ENCODE results near the gene FAM209B. TPM values are rescaled to one million over a fixed set of nuclear protein-coding genes. Genes with fewer than 3 reads are reported as not detected.

Gene FAM209B
- total RNA-seq, 1 experiment from 2014 or later: not detected

DNA sequence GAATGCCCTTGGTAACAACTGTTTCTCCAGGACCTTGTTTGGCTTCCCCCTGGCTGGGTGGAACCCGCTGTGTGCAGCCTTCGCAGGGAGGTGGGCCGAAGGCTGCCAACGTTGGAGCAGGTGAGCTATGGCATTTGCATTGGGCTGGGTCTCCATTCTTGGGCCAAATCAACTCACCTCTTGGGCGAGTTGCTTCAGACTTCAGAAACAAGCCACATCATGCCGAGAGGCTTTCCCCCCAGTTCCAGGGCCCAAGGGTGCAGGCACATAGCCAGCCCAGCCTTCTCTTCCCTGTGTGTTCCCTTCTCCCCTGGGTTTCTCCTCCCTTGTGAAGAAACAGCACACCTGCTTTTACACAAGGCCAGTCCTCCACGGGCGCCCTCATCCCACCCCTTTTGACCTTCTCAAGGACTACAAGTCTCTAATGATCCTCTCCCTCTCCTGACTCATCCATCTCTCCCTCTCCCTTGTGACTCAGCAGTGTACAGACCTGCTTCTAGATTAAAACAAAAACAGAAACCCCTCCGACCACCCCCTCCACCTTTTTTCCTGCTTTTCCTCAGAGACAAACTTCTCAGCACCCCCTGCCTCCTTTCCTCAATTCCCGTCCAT is 41.6 kb downstream of the FAM209B start:
- Histone ChIP-seq H3K36me3 (no peaks in the 10 kb centered on the region), H3K9me3 (0 out of 2 replicates have a peak, but pooled peaks cover 4% of the 10 kb centered on the region), H3K27me3 (no peaks in the 10 kb centered on the region), H3K4me3 (no peak overlapping the region)
- DNase-seq: peak; percentile 8

DNA sequence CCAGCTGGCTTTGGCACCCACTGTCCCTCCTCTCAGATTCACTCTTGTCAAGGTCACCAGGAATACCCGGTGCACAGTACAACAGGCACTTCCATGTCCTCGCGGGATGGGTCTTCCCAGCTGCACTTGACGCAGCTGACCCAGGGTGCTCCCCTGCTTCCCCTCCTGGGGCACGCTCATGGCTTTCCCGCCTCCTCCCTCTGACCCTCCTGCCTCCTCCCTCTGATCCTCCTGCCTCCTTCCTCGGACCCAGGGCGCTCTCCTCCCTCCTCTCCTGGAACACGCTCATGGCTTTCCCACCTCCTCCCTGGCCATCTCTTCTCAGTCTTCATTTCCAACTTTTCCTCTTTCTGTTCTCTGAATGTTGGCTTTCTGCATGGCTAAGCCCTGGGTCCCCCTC is 42.1 kb downstream of the FAM209B start:
- no peaks in the 10 kb centered on the region for H3K36me3 ChIP-seq
- no peak overlapping the region for H3K4me3 ChIP-seq
- H3K27me3 ChIP-seq: no peaks in the 10 kb centered on the region
- DNase-seq: no peak
- H3K9me3 ChIP-seq: 0 out of 2 replicates have a peak, but pooled peaks cover 1% of the 10 kb centered on the region

DNA sequence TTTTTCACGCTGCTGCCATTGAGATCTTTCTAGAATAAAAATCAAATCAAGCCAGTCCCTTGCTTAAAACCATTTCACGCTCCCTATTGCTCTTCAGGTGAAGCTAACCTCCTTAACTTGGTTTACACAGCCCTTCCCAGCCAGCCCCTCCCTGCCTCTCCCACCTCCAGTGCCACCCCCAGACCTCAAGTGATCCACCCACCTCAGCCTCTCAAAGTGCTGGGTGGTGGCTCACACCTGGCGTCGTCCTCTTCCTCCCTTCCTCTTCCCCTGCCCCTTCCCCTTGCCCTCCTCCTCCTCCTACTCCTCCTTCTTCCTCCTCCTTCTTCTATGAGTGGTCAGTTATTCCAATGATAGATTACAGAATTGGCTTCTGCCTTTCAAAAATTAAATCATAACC is 42.9 kb downstream of the FAM209B start:
- DNase-seq: no peak
- Histone ChIP-seq H3K9me3 (0 out of 2 replicates have a peak, but pooled peaks cover 1% of the 10 kb centered on the region), H3K4me3 (no peak overlapping the region), H3K36me3 (no peaks in the 10 kb centered on the region), H3K27me3 (no peaks in the 10 kb centered on the region)

DNA sequence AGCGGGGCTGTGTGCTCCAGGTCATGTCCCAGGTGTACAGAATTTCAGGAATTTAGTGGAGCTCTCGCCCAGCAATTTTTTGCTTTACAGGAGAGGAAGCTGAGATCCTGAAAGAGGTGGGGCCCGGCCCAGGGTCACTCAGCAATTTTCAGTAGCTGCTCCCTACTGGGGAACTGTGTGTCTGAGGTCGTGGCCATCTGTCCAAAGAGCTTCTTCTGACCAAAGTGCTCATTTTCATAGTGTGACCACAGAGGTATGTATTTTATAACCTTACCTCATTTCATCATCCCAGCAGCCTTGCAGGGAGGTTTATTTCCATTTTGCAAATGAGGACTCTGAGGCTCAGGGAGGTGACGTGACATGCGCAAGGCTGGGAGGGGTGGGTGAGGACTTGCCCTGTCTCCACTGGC is 46.3 kb downstream of the FAM209B start:
- Histone ChIP-seq H3K4me3 (no peak overlapping the region), H3K36me3 (no peaks in the 10 kb centered on the region), H3K27me3 (no peaks in the 10 kb centered on the region), H3K9me3 (no peaks in the 10 kb centered on the region)
- DNase-seq: no peak

DNA sequence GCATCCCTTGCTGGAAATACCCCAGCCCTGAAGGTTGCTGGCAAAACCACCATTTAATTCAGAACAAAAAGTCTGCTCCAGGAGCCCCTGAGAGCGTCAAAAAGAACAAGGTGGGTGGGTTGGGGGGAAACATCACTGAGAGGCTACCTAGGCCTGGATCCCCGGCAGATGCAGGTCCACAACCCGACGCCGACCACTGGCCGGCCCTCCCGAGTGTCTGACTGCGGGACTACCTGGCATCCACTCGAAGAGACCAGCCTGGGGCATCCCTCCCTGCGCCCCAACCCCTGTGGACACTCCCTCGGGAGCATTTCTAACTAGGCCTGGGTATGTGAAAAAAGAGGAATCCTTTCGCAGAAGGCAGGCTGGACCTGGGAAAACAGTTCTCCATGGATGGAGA is 47.2 kb downstream of the FAM209B start:
- H3K36me3 ChIP-seq: no peaks in the 10 kb centered on the region
- no peak for DNase-seq
- H3K27me3 ChIP-seq: no peaks in the 10 kb centered on the region
- no peaks in the 10 kb centered on the region for H3K9me3 ChIP-seq
- no peak overlapping the region for H3K4me3 ChIP-seq

DNA sequence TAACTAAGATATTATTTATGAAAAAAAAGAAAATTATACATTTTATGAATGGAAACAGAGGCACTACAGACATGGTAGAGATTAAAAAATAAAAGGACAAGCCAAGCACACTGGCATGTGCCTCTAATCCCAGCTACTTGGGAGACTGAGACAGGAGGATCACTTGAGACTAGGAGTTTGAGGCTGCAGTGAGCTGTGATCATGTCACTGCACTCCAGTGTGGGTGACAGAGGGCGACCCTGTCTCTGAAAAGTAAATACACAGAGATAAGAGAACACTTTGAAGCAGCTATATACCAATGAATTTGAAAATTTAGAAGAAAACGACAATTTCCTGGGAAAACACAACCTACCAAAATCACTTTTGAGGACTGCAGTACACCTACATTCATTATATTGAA is 48.7 kb downstream of the FAM209B start:
- no peaks in the 10 kb centered on the region for H3K36me3 ChIP-seq
- DNase-seq: no peak
- no peaks in the 10 kb centered on the region for H3K27me3 ChIP-seq
- no peaks in the 10 kb centered on the region for H3K9me3 ChIP-seq
- H3K4me3 ChIP-seq: no peak overlapping the region

DNA sequence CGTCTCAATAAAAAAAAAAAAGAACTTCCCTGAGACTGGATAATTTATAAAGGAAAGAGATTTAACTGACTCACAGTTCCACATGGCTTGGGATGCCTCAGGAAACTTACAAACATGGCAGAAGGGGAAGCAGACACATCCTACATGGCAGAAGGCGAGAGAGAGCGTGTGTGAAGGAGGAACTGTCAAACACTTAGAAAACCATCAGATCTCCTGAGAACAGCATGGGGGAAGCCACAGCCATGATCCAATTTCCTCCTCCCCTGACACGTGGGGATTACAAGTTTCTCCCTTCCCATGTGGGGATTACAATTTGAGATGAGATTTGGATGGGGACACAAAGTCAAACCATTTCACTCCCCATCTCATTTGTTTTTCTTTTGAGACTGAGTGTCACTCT is 49.5 kb downstream of the FAM209B start:
- no peak for DNase-seq
- Histone ChIP-seq H3K36me3 (no peaks in the 10 kb centered on the region), H3K27me3 (no peaks in the 10 kb centered on the region), H3K4me3 (no peak overlapping the region), H3K9me3 (no peaks in the 10 kb centered on the region)

DNA sequence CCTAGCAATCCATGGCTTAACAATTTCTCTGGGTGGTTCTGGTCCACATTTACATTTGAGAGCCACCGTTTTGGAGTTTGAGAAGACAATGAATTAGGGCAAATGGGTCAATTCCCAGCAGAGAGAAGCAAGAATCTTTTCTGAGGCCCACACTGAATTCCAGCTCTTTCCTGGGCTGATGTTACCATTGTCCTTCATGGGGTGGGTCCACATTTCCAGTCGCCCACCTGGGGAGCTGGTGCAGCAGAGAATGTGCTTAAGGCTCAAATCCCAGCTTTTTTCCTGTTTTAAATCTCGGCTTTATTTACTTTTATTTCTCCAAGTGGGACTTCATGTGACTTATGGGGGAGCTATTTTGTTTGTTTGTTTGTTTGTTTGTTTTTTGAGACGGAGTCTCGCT is 51.9 kb downstream of the FAM209B start:
- H3K27me3 ChIP-seq: no peaks in the 10 kb centered on the region
- H3K4me3 ChIP-seq: no peak overlapping the region
- H3K36me3 ChIP-seq: no peaks in the 10 kb centered on the region
- no peak for DNase-seq
- no peaks in the 10 kb centered on the region for H3K9me3 ChIP-seq

Other genes with a start within 250 kb of the FAM209B start
- 12.2 and 14.0 TPM in 2 replicates for gene FAM210B, start 174.3 kb upstream of the FAM209B start, total RNA-seq (2014; rRNA removed; shearing (Covaris generic); ENCODE audit: low replicate concordance)
- gene AURKA, start 141.0 kb upstream of the FAM209B start, total RNA-seq (2014; rRNA removed; shearing (Covaris generic); ENCODE audit: low replicate concordance): 86.4 and 130 TPM in 2 replicates
- gene CSTF1, start 140.6 kb upstream of the FAM209B start, total RNA-seq (2014; rRNA removed; shearing (Covaris generic); ENCODE audit: low replicate concordance): 68.6 and 135 TPM in 2 replicates
- gene CASS4, start 121.0 kb upstream of the FAM209B start, total RNA-seq (2014; rRNA removed; shearing (Covaris generic); ENCODE audit: low replicate concordance): 0.07 and 0.25 TPM in 2 replicates
- gene RTF2, start 64.6 kb upstream of the FAM209B start, total RNA-seq (2014; rRNA removed; shearing (Covaris generic); ENCODE audit: low replicate concordance): 163 and 171 TPM in 2 replicates
- gene FAM209A, start 8.5 kb upstream of the FAM209B start, total RNA-seq (2014; rRNA removed; shearing (Covaris generic); ENCODE audit: low replicate concordance): not detected in 2 replicates
- 1.6 and 2.6 TPM in 2 replicates for gene TFAP2C, start 96.1 kb downstream of the FAM209B start, total RNA-seq (2014; rRNA removed; shearing (Covaris generic); ENCODE audit: low replicate concordance)

Measured in MG63 (cell line).